SKM-1 (cell line): ENCODE measurements around the gene NCL.
A peak's percentile ranks its signal among the peaks of the same experiment; 100 is the strongest.

Experiments used
- DNase-seq: peaks from one replicate; lab custom pipeline; 2025; ENCODE audit not compliant: unreplicated experiment; lab: John Stamatoyannopoulos, UW

The NCL gene, protein sequence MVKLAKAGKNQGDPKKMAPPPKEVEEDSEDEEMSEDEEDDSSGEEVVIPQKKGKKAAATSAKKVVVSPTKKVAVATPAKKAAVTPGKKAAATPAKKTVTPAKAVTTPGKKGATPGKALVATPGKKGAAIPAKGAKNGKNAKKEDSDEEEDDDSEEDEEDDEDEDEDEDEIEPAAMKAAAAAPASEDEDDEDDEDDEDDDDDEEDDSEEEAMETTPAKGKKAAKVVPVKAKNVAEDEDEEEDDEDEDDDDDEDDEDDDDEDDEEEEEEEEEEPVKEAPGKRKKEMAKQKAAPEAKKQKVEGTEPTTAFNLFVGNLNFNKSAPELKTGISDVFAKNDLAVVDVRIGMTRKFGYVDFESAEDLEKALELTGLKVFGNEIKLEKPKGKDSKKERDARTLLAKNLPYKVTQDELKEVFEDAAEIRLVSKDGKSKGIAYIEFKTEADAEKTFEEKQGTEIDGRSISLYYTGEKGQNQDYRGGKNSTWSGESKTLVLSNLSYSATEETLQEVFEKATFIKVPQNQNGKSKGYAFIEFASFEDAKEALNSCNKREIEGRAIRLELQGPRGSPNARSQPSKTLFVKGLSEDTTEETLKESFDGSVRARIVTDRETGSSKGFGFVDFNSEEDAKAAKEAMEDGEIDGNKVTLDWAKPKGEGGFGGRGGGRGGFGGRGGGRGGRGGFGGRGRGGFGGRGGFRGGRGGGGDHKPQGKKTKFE

GRCh38 chr2:231463698-231464575, at the start of gene NCL:
Gene NCL, minus strand, starts transcription at chr2:231464484. Its CDS starts 131 bp downstream, at chr2:231464353.
- peak; percentile 88 for DNase-seq

GRCh38 chr2:231513746-231514224, 49.5 kb upstream of the NCL start:
- no peak for DNase-seq

DNA sequence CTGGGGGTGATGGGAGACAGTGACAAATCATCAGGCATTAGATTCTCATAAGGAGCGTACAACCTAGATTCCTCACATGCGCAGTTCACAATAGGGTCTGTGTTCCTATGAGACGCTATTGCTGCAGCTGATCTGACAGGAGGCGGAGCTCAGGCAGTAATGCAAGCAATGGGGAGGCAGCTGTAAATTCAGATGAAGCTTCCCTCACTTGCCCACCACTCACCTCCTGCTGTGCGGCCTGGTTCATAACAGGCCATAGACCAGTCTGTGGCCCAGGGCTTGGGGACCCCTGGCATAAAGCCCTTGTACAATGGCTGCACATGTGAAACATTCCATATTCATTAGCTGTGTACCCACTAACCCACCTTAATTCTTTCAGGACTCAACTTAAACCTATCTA, 47.9 kb upstream of the NCL start:
- DNase-seq, result no peak

- no peak for DNase-seq
These were observed 39.5 kb upstream of the NCL start for GRCh38 chr2:231503766-231504165.

DNA sequence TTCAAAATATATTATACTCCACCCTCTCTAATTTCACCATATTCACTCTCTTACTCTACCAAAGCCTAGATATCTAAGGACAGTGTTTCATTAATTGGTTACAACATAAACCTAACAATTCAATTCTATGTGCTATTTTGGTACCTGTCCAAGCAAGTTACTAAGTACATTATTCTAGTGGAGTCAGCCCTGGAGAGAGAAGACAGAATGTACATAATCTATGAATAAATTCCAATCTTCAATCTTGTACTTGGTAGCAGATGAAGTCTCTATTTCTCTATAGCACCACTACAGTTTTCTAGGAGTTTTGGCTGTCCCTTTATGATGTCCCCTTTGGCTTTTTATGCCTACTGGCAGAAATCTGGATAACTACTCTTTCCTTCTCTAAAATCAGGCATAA, 38.3 kb upstream of the NCL start:
- DNase-seq, result no peak

- no peak for DNase-seq
These were observed 33.4 kb upstream of the NCL start for GRCh38 chr2:231497651-231498050.

GRCh38 chr2:231494669-231495068, 30.4 kb upstream of the NCL start:
- DNase-seq, result no peak

- DNase-seq, result no peak
These were observed 26.5 kb upstream of the NCL start for GRCh38 chr2:231490801-231491200.

GRCh38 chr2:231489990-231490389, 25.7 kb upstream of the NCL start:
- no peak for DNase-seq

DNA sequence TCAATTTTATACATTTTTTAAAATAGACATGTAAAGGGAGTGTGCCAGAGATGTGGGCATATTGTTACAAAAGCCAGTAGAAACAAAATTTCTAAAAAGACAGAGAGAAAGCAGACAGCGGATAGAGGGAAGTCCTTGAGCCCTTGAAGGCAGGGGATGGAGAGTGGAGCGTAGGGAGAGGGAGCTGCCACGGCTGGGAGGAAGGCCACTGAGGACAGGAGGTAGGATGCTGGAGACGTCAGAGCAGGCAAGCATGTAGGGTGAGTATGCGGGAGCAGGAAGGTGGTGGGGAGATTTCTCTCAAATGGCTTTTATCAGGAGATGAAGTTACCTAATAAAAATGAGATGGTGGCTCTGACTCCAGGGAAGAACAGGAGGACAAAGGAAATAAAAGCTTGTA, 24.0 kb upstream of the NCL start:
- DNase-seq, result no peak

DNA sequence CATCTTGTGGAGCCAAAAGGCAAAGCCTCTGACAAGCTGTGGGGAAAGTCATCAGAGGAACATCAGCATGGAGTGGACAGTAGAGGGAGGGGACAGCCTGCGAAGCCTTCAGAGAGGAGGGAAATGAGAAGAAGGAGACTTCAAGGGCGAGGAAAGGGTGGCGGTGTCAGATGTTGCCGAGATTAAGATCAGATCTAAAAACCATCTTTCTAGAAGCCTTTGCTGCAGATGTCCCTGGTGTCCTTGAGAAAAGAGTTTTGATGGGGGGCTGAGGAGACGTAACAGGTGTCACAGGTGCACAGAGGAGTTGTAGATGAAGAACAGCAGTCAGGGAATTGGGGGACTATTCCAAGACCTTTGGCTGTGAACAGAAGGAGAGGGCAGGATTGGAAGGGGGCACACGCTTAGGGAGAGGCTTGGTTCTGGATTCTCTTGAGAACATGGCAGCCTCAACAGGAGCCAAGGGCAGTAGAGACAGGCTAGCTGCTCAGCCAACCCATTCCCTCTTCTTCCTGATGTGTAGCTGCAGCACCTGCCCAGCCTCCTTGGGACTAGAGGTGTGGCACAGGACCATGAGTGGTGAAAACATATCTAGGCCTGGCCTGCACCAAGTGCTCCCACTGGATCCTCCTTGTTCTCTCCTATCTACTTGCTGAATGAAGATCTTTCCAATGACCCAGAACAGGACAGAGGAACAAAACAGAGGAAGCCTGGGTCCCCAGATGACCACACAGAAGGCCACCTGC, 22.7 kb upstream of the NCL start:
- DNase-seq, result no peak

DNA sequence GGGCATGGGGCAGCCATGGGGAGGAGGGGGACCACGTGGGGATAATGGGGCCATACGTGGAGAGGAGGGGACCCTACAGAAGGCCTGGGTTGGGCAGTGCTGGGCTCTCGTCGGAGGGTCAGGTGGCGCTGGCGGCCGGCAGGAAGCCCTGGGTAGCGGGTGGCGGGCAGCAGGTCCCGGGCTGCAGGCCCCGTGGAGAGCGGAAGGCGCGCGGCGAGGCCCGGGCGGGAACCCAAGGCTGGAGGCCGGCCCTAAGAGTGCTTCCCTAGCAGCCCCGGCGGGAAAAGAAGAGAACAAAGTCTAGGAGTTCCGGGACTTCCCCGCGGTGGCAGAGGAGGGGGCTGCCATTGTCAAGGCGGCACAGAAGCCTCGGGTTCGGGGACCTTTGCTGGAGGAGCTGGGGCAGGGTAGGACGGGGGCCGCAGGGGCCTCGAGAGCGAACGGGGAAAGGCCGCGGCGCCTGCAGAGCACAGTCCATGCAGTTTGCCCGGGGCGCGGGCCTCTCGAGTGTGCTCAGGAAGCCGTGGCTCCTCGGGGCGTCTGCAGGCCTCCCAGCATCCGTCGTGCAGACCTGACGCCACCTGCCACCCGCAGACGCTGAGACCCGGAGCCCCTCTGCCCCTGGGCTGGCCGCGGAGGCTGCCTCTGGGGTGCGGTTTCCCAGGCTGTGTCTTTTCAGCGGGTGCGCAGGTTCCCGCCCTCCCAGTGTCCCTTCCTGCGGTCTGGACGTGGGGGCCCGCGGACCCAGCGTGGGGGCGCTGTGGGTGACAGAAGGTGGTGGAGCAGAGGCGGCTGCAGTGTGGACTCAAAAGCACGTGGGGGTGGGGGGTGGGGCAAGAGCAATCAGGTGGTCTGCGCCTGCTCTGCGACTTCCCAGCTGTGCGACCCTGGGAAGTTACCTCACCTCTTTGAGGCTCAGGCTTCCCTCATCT, 19.4 kb upstream of the NCL start:
- DNase-seq, result no peak

DNA sequence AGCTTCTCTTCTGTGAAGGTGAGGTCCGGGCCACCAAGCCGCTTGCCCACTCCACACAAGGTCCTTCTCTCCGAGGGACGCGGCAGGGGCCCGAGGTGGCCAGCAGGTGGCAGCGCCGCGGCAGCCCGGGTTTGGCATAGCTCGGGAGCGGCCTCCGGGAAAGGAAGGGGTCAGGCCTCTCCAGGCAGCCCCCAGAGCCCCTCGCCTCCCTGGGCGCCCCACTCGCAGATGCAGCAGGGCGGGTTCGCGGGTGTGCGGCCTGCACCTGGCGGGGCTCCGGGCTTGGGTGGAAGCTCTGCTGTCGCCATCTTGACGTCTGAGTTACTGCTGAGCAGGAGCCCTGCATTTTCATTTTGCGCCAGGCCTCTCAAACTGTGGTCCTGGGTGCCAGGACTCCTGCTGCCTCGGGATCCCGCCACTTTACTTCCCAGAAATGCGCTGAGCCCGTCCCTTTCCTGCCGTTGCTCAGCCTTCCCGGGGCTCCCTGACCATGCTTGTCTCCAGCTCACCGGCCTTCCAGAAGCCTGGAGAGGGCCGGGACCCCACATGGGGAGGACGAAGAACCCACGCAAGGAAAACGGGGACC, 18.6 kb upstream of the NCL start:
- DNase-seq, result peak; percentile 32

DNA sequence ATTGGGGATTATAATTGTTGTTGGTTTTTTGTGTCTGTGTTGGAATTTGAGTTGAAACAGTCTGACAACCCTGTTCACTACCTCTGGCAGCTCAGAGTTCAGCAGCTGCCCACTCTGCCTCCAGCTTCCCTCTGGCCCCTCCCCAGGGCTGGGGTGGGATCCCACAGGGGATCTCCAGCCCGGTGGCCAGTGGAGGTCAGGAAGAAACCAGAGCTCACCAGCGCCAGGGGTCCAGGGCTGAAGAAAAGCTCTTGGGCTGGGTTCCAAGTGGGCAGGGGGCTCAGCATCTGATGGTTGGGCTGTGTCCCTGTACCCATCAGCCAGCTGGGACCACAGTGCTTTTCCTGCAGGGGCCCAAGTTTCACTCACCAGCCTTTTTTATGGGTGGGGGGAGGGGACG, 16.5 kb upstream of the NCL start:
- DNase-seq, result no peak

- DNase-seq, result no peak
These were observed 15.2 kb upstream of the NCL start for GRCh38 chr2:231479455-231479854.

- no peak for DNase-seq
These were observed 12.6 kb upstream of the NCL start for GRCh38 chr2:231476920-231477319.

- no peak for DNase-seq
These were observed 11.7 kb upstream of the NCL start for GRCh38 chr2:231475965-231476364.

- DNase-seq, result no peak
These were observed 8.5 kb upstream of the NCL start for GRCh38 chr2:231472816-231473215.

DNA sequence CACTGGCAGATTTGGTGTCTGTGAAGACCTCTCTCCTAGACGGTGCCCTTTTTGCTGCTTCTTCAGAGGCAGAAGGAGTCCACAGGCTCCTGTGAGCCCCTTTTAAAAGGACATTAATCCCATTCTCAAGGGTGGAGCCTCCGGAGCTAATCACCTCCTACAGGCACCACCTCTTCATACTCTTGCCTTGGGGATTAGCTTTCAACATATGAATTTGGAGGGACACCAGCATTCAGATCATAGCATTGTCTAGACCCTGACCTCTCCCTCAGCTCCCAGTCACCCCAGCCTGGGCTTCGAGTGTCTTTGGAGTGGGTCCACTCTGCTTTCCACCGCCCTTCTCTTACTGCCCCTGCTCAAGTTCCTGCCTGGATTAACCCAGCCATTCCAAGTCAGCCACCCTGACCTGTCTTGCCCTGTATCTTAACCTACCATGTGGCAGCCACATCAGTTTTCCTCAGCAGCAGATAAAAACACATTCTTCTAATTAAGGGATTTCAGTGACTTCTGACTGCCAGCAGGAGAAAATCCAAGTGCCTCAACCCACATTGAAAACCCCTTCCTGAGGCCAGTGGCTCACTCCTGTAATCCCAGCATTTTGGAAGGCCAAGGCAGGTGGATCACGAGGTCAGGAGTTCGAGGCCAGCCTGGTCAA, 6.1 kb upstream of the NCL start:
- no peak for DNase-seq
